Measurements from ENCODE around the gene GRB7.

DNA sequence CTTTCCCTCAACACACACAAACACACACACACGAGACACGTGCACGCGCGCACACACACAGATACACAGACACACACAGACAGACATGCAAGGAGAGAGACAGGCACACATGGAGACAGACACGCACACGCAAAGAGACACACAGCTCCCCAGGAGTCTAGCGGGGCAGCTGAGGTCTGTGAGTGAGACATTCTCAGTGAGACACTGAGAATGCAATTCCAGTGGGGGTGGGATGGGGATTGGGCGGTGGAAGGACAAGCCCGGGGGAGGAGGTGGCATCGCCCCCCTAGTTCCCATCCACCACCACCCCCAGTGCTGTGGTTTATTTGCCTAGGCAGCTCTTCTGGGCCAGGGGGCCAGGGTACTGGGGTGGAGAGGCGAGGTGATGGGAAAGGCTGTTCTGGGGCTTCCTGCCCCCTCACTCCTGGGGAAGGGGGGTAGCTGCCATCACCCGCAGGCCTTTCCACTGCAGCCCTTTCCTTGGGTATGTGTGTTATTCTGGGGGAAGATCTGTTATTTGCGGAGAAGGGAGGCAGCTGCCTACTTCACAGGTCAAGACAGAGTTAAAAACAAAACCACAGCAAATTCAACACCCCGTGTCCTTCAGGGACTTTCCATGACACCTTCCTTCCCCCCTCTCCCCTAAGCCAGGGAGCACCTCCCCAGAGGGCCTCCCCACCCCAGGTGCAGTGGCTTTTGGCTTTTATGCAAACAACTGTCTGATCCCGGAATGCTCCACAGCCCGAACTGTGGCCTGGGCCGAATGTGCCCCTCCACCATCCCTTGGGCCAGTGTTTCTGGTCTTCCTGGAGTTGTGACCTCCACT is 18.0 kb downstream of the GRB7 start:
- TF ChIP-seq JUND (IDR thresholded peaks at IDR 0.05; ENCODE audit: borderline replicate concordance, low read depth, low read length) (no peak), JUND (tag; IDR thresholded peaks at IDR 0.05; ENCODE audit: borderline replicate concordance, low read depth, low read length) (no peak), EP300 (IDR thresholded peaks at IDR 0.05; ENCODE audit: low read length) (no peak), GABPA (tag; conservative IDR thresholded peaks at IDR 0.05; ENCODE audit: low read depth) (no peak), ATF7 (IDR thresholded peaks at IDR 0.05) (no peak), FOXM1 (IDR thresholded peaks at IDR 0.05; ENCODE audit: low read depth) (no peak), FOXM1 (CRISPR knock-in tag; IDR thresholded peaks at IDR 0.05; ENCODE audit: low read depth) (no peak), POLR2A (conservative IDR thresholded peaks at IDR 0.05) (no peak), NFRKB (IDR thresholded peaks at IDR 0.05; ENCODE audit: low read depth) (no peak)

Measured in K562 (cell line).